HepG2 (cell line): ENCODE results near the gene ABCD4. TPM values are rescaled to one million over a fixed set of nuclear protein-coding genes. Genes with fewer than 3 reads are reported as not detected.

ENCODE experiments used
- ATAC-seq: fragments of 200-7000 bp; cut with Tn5 transposase; 3 replicates; pipeline ENCODE4 v1.9.1; 2020; ENCODE audit warnings: mild to moderate bottlenecking, moderate library complexity
- BruUV-seq: library from RNA; stranded (reverse); fragments of 400-500 nt; replicated peaks from 2 replicates; lab custom pipeline; 2021; lab: Mats Ljungman, UMichigan
- CTCF ChIA-PET: fragments of 300-600 bp; formaldehyde crosslinking; extraction: SDS; loops from one replicate; lab custom pipeline; 2021; ENCODE audit warnings: low total read pairs, inconsistent platforms, low intra/inter-chr PET ratio; lab: Yijun Ruan, JAX
- POLR2A ChIA-PET: fragments of 350-600 bp; sonication (Branson Sonifier 250); formaldehyde crosslinking; loops from one replicate; lab custom pipeline; 2020; ENCODE audit warnings: antibody characterized with exemption, inconsistent platforms; lab: Yijun Ruan, JAX
- DNase-seq: peaks from one replicate; pipeline ENCODE4 v3.0.0-alpha.2; 2015; ENCODE audit warnings: low spot score
- FAIRE-seq: peaks from 3 replicates; lab custom pipeline; 2011; peaks lifted over from hg19 to GRCh38; lab: Jason Lieb, UNC
- H2AFZ ChIP-seq: one replicate; pipeline ENCODE4 v1.6.1; 2011; ENCODE audit warnings: low read length, inconsistent platforms
- H3K27ac ChIP-seq: fragments of 300-600 bp; 3 replicates; pipeline ENCODE4 v1.8.0; 2011; ENCODE audit warnings: mixed run types, mild to moderate bottlenecking, mixed read lengths, low read length, inconsistent platforms; ENCODE audit not compliant: insufficient read depth; ENCODE audit errors: extremely low read length
- H3K27me3 ChIP-seq, 2 experiments: fragments of 200-600 bp in 1 of 2; 2 replicates in 1 of 2; 3 replicates in 1 of 2; pipeline versions ENCODE4 v1.6.0 to v1.8.0; 2011; ENCODE audit warnings: low read length in 2 of 2, mild to moderate bottlenecking in 2 of 2, moderate library complexity in 2 of 2, inconsistent platforms in 1 of 2; ENCODE audit not compliant: insufficient read depth in 2 of 2, control insufficient read depth in 1 of 2
- H3K36me3 ChIP-seq, 2 experiments: fragments of 200-600 bp in 1 of 2; replicated peaks in 1 of 2; 2 replicates in 1 of 2; 3 replicates in 1 of 2; pipeline versions ENCODE4 v1.5.1 to v1.8.0; 2011; ENCODE audit warnings: low read length in 2 of 2, inconsistent platforms in 1 of 2; ENCODE audit not compliant: insufficient read depth in 2 of 2, control insufficient read depth in 1 of 2
- H3K4me1 ChIP-seq: 2 replicates; pipeline ENCODE4 v1.5.1; 2012; ENCODE audit warnings: low read length, inconsistent platforms; ENCODE audit not compliant: insufficient read depth
- H3K4me2 ChIP-seq: 2 replicates; pipeline ENCODE4 v1.6.0; 2011; ENCODE audit warnings: low read depth, low read length, inconsistent platforms
- H3K4me3 ChIP-seq, 3 experiments: fragments of 200-600 bp in 1 of 3; sonication (generic), shearing (Covaris generic) in 1 of 3; replicated peaks in 1 of 3; 2 replicates each; pipeline ENCODE4 v1.5.1; 2011 to 2016; ENCODE audit warnings: low read length in 3 of 3, inconsistent platforms in 2 of 3, low read depth in 2 of 3, mild to moderate bottlenecking in 2 of 3, control low read depth in 1 of 3, mixed read lengths in 1 of 3; ENCODE audit not compliant: insufficient read depth in 1 of 3
- H3K79me2 ChIP-seq: one replicate; pipeline ENCODE4 v1.6.1; 2011; ENCODE audit warnings: low read length, inconsistent platforms; ENCODE audit not compliant: insufficient read depth
- H3K9ac ChIP-seq: 2 replicates; pipeline ENCODE4 v1.6.0; 2011; ENCODE audit warnings: mild to moderate bottlenecking, low read depth, low read length, inconsistent platforms; ENCODE audit not compliant: insufficient read depth
- H3K9me3 ChIP-seq: 2 replicates; pipeline ENCODE4 v1.5.1; 2012; ENCODE audit warnings: mild to moderate bottlenecking, low read length
- H4K20me1 ChIP-seq: 2 replicates; pipeline ENCODE4 v1.6.0; 2011; ENCODE audit warnings: inconsistent platforms, mild to moderate bottlenecking, low read length, moderate library complexity; ENCODE audit not compliant: insufficient read depth
- AGO1 ChIP-seq: fragments of 200-400 bp; formaldehyde crosslinking; IDR thresholded peaks from 2 replicates; pipeline ENCODE4 v1.6.1; 2017; ENCODE audit warnings: mild to moderate bottlenecking, low read depth, low read length, moderate library complexity; ENCODE audit not compliant: poor library complexity, severe bottlenecking
- CREB1 ChIP-seq, 2 experiments: fragments of 450-650 bp in 1 of 2; IDR thresholded peaks; 2 replicates each; pipeline ENCODE4 v1.6.1; 2016 to 2017; ENCODE audit warnings: control low read depth in 1 of 2, mild to moderate bottlenecking in 1 of 2, missing compliant biosample characterization in 1 of 2, missing genetic modification characterization in 1 of 2
- EED ChIP-seq: sonication (generic); formaldehyde crosslinking; IDR thresholded peaks from 2 replicates; pipeline ENCODE4 v1.5.0; 2020; ENCODE audit warnings: mild to moderate bottlenecking, missing genetic modification reagents
- ELF1 ChIP-seq: sonication (generic); formaldehyde crosslinking; IDR thresholded peaks from 2 replicates; pipeline ENCODE4 v1.4.0; 2020; ENCODE audit warnings: missing genetic modification reagents
- GABPB1 ChIP-seq: IDR thresholded peaks from 2 replicates; pipeline ENCODE4 v1.6.1; 2016; ENCODE audit warnings: mild to moderate bottlenecking, missing genetic modification reagents, moderate library complexity, missing compliant biosample characterization
- GTF2F1 ChIP-seq: fragments of 150-350 bp; IDR thresholded peaks from 2 replicates; pipeline ENCODE4 v1.6.1; 2014; ENCODE audit warnings: low read length
- MED8 ChIP-seq: sonication (generic); formaldehyde crosslinking; IDR thresholded peaks from 2 replicates; pipeline ENCODE4 v1.8.1; 2023; ENCODE audit warnings: mild to moderate bottlenecking, missing genetic modification reagents; ENCODE audit not compliant: insufficient replicate concordance
- PAXIP1 ChIP-seq: sonication (generic); formaldehyde crosslinking; conservative IDR thresholded peaks from 2 replicates; pipeline ENCODE4 v1.4.0; 2020; ENCODE audit warnings: mild to moderate bottlenecking, missing genetic modification reagents, moderate library complexity
- PRDM15 ChIP-seq: sonication (generic); formaldehyde crosslinking; IDR thresholded peaks from 2 replicates; pipeline ENCODE4 v1.4.0; 2020; ENCODE audit warnings: missing genetic modification reagents
- SIN3A ChIP-seq: IDR thresholded peaks from 2 replicates; pipeline ENCODE4 v1.6.1; 2011; ENCODE audit warnings: low read depth, mild to moderate bottlenecking, control low read depth, low read length, borderline replicate concordance
- SRSF9 ChIP-seq: fragments of 200-400 bp; formaldehyde crosslinking; IDR thresholded peaks from 2 replicates; pipeline ENCODE4 v1.6.1; 2018; ENCODE audit warnings: borderline replicate concordance, mild to moderate bottlenecking, low read depth, low read length; ENCODE audit not compliant: insufficient read depth, poor library complexity, severe bottlenecking
- TEAD3 ChIP-seq: optimal IDR thresholded peaks from 2 replicates; pipeline ENCODE3; 2016; ENCODE audit warnings: borderline replicate concordance
- ZBTB25 ChIP-seq: IDR thresholded peaks from 2 replicates; pipeline ENCODE4 v1.6.1; 2018; ENCODE audit warnings: missing genetic modification reagents
- ZBTB44 ChIP-seq: sonication (generic); formaldehyde crosslinking; IDR thresholded peaks from 2 replicates; pipeline ENCODE4 v1.4.0; 2020; ENCODE audit warnings: missing genetic modification reagents
- ZNF230 ChIP-seq: sonication (generic); formaldehyde crosslinking; IDR thresholded peaks from 2 replicates; pipeline ENCODE4 v1.4.0; 2020; ENCODE audit warnings: mild to moderate bottlenecking, missing genetic modification reagents
- WGBS: methylation state at CpG from one replicate; pipeline ENCODE4 v1.1.6; 2017; ENCODE audit warnings: low lambda C conversion rate; 5-methylcytosine and 5-hydroxymethylcytosine counted together
- in situ Hi-C: cut with HindIII; loops from 2 replicates; pipeline ENCODE4 v1.10.0; 2017; ENCODE audit warnings: low pct_unique_long_range_greater_than_20kb; ENCODE audit not compliant: extremely low pct_ligation_motif_present
- intact Hi-C: fragments of 100-400 bp; cut with micrococcal nuclease; formaldehyde crosslinking; loops from one replicate; pipeline ENCODE4 v1.10.0; 2022; ENCODE audit not compliant: unreplicated experiment
- polyA plus RNA-seq, 8 experiments: library from polyadenylated mRNA; depleted of rRNA in 3 of 8; stranded (reverse) in 7 of 8; unstranded in 1 of 8; fragments of >200 nt; fragmentation: Illumina TruSeq in 4 of 8; extraction: Trizol in 4 of 8; gene quantifications; 2 replicates each; pipeline versions ENCODE4 v1.2.1 to v1.2.3, GENCODE V29; 2011 to 2016; ENCODE audit warnings: low read depth in 4 of 8, missing spikeins in 1 of 8, mixed read lengths in 1 of 8; ENCODE audit not compliant: insufficient read depth in 1 of 8
- total RNA-seq, 5 experiments: library from RNA; depleted of rRNA; stranded (reverse); fragments of >200 nt; fragmentation: Illumina TruSeq; extraction: Trizol; gene quantifications; 2 replicates each; pipeline ENCODE4 v1.2.3, GENCODE V29; 2016; ENCODE audit warnings: low read depth in 1 of 5

ABCD4 gene
- total and polyA plus RNA-seq, 2 of the 13 experiments (the other 11 are each of a cell fraction or from before 2014, with no cell fraction given), result 47.5 to 50.5 TPM

- Histone ChIP-seq H3K4me3 (no peak overlapping the region), H3K27me3 (peaks cover 7 to 57% of the 10 kb centered on the region in 2 experiments; a peak in 4 of 5 replicates), H3K27ac (no peak overlapping the region), H4K20me1 (no peaks in the 10 kb centered on the region), H3K36me3 (no peaks in the 10 kb centered on the region), H3K79me2 (no peaks in the 10 kb centered on the region), H3K9ac (no peak overlapping the region), H3K9me3 (no peaks in the 10 kb centered on the region), H3K4me2 (no peak overlapping the region), H3K4me1 (0 out of 2 replicates have a peak, but pooled peaks cover 13% of the 10 kb centered on the region), H2AFZ (no peak overlapping the region)
- ATAC-seq, result no peak
- BruUV-seq, result no TSS peak
- CTCF ChIA-PET, result no interaction called here
- in situ Hi-C loops, result no loop called here
- FAIRE-seq, result no peak
- no peak for DNase-seq
- 37% methylated on average over 3 of the region's 5 CpGs for WGBS
- intact Hi-C loops, result no loop called here
- POLR2A ChIA-PET, result no interaction called here
- TF ChIP-seq ZBTB44 (CRISPR knock-in tag), result no peak
- TF ChIP-seq PRDM15 (CRISPR knock-in tag), result no peak
- TF ChIP-seq TEAD3 (CRISPR knock-in tag), result no peak
- no peak for TF ChIP-seq EED
- no peak for TF ChIP-seq PAXIP1 (CRISPR knock-in tag)
- no peak for TF ChIP-seq ZBTB25 (CRISPR knock-in tag)
- TF ChIP-seq SIN3A, result no peak
- no peak for TF ChIP-seq ELF1 (CRISPR knock-in tag)
- TF ChIP-seq MED8, result no peak
- TF ChIP-seq CREB1 (IDR thresholded peaks at IDR 0.05), result no peak
- no peak for TF ChIP-seq CREB1 (CRISPR knock-in tag; IDR thresholded peaks at IDR 0.05)
- TF ChIP-seq AGO1, result no peak
- TF ChIP-seq SRSF9, result no peak
- TF ChIP-seq GABPB1 (CRISPR knock-in tag), result no peak
- no peak for TF ChIP-seq GTF2F1
- no peak for TF ChIP-seq ZNF230
Observed at GRCh38 chr14:74263921-74264320, 38.8 kb downstream of the ABCD4 start.
